Peyer's patch (tissue), 4 donors: ENCODE data around the gene ITGA11.

Experiments
- POLR2A ChIP-seq, 2 donors: fragments of 450-650 bp; IDR thresholded peaks; one replicate each; pipeline ENCODE4 v1.5.1; 2017; ENCODE audit warnings: antibody characterized with exemption in 2 of 2, mild to moderate bottlenecking in 2 of 2, moderate library complexity in 2 of 2
- TF ChIP-seq, protein P1 (sequence below), 6 experiments: fragments of 450-650 bp in 4 of 6; fragments of 200-600 bp in 2 of 6; sonication (generic) in 1 of 6; IDR thresholded peaks; one replicate each; pipeline ENCODE4 v1.5.1; 2017 to 2019; ENCODE audit warnings: antibody characterized with exemption in 6 of 6, mild to moderate bottlenecking in 3 of 6, moderate library complexity in 1 of 6

DNA sequence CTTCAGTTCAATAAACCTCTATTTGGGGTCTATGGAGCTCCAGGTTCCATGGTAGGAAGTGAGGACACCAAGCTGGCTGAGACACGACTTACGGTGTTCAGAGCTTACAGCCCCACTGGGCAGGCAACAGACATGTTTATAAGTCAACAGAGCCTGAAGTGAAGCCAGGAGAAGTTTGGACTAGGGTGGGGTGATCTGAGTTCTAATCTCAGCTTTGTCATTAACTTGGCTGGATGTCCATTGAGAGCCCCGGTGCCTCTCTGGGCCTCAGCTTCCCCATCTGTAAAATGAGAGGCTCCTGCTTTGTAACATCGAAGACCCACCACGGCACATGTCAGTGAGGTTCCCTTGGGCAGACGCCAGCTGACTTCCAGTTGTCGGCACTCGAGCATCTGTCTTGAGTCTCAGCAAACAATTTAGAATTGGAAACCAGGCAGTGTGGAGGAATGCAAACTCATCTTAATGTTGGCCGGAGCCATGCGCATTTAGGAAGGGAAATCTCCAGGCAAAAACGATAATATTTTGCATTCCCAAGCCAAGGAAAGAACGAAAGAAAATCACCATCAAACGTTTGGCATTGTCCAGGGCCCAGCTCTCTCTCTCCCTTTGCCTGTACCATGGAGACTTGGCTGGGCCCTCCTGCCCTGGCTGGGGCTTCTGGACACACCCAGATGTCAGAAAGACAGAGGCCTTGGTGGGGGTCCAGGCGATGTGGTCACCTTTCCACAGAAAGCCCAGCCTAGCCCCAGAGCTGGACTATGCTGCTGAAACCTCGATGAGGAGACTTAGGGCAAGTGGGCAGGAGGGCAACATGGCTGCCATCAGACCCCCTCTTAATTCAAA is 18.4 kb downstream of the ITGA11 start:
- TF ChIP-seq, protein P1, sequence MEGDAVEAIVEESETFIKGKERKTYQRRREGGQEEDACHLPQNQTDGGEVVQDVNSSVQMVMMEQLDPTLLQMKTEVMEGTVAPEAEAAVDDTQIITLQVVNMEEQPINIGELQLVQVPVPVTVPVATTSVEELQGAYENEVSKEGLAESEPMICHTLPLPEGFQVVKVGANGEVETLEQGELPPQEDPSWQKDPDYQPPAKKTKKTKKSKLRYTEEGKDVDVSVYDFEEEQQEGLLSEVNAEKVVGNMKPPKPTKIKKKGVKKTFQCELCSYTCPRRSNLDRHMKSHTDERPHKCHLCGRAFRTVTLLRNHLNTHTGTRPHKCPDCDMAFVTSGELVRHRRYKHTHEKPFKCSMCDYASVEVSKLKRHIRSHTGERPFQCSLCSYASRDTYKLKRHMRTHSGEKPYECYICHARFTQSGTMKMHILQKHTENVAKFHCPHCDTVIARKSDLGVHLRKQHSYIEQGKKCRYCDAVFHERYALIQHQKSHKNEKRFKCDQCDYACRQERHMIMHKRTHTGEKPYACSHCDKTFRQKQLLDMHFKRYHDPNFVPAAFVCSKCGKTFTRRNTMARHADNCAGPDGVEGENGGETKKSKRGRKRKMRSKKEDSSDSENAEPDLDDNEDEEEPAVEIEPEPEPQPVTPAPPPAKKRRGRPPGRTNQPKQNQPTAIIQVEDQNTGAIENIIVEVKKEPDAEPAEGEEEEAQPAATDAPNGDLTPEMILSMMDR (IDR thresholded peaks at IDR 0.05): no peak
- TF ChIP-seq POLR2A (IDR thresholded peaks at IDR 0.05): no peak
